ENCODE results near the gene GRM4. TPM values are rescaled to one million over a fixed set of nuclear protein-coding genes. Genes with fewer than 3 reads are reported as not detected.

The GRM4 gene
- polyA plus RNA-seq, 1 experiment = 0.06 TPM

DNA sequence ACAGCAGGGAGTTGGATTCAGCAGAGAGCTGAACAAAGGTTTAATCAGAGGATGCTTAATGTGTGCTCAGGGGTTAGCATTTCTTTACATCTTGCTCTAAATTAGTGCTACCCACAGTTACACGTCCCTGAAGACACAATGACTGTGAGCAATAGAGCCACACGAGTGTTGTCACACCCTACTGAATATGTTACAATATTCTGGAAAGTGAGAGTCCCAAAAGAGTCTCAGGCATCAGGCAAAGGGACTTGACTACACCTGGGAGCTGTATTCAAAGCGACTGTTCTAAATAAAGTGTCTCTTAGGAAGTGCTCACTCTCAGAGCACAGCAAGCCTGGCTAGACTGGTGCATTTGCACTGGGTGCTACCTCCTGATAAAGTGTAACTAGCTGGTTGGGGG lies 108.7 kb downstream of the GRM4 start:
- no peak for DNase-seq (ENCODE audit: low read depth)
- POLR2A ChIA-PET = no interaction called here
- Histone ChIP-seq H3K36me3 (ENCODE audit: control insufficient read depth, insufficient read depth, low read length) (no peaks in the 10 kb centered on the region), H3K27me3 (ENCODE audit: control insufficient read depth, insufficient read depth, low read length) (peaks cover 3% of the 10 kb centered on the region), H3K4me3 (ENCODE audit: low read depth, low read length) (no peak overlapping the region)
- TF ChIP-seq, protein P1, sequence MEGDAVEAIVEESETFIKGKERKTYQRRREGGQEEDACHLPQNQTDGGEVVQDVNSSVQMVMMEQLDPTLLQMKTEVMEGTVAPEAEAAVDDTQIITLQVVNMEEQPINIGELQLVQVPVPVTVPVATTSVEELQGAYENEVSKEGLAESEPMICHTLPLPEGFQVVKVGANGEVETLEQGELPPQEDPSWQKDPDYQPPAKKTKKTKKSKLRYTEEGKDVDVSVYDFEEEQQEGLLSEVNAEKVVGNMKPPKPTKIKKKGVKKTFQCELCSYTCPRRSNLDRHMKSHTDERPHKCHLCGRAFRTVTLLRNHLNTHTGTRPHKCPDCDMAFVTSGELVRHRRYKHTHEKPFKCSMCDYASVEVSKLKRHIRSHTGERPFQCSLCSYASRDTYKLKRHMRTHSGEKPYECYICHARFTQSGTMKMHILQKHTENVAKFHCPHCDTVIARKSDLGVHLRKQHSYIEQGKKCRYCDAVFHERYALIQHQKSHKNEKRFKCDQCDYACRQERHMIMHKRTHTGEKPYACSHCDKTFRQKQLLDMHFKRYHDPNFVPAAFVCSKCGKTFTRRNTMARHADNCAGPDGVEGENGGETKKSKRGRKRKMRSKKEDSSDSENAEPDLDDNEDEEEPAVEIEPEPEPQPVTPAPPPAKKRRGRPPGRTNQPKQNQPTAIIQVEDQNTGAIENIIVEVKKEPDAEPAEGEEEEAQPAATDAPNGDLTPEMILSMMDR (IDR thresholded peaks at IDR 0.05; ENCODE audit: insufficient read depth, low read depth, low read length) = no peak
- CTCF ChIA-PET = interaction anchor here (0.6 to 3.7 kb wide), 6 partner anchors 9 to 696 kb away, joined by 3 to 26 read pairs (median 6); no protein-coding TSS in a partner anchor

DNA sequence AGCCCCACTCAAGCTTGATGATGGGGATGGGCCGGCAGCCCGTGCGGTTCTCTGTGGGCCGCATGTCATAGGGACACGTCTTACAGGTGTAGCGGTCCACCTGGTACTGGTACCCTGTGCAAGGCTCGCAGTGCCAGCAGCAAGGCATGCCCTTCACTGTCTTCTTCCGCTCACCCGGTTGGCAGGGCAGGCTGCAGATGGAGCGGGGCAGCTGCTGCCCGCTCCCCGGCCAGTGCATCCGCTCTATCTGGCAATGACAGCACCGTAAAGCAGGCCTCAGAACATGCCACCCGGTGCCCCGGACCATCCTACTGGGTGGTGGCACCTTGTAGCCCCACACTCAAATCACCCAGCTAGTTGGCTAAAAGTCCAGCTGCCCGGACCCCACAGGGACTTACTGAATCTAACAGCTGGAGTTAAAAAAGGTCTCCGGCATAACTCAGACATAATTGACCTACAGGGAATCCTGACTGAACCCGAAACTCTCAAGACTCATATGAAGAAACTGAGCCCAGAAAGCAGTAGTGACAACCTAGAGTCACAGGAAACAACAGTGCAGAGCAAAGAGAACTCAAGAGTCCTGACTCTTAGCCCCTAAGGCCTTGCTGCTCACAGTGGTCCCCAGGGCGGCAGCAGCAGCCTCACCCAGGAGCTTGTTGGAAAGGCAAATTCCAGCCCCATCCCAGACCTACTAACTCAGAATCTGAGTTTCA lies 109.4 kb downstream of the GRM4 start:
- H3K4me3 ChIP-seq (ENCODE audit: low read depth, low read length) = no peak overlapping the region
- peaks cover 3% of the 10 kb centered on the region for H3K27me3 ChIP-seq (ENCODE audit: control insufficient read depth, insufficient read depth, low read length)
- H3K36me3 ChIP-seq (ENCODE audit: control insufficient read depth, insufficient read depth, low read length) = no peaks in the 10 kb centered on the region
- no peak for DNase-seq (ENCODE audit: low read depth)
- TF ChIP-seq, protein P1 (IDR thresholded peaks at IDR 0.05; ENCODE audit: insufficient read depth, low read depth, low read length) = no peak
- POLR2A ChIA-PET = no interaction called here
- CTCF ChIA-PET = interaction anchor here (0.6 to 3.7 kb wide), 5 partner anchors 9 to 25 kb away, joined by 3 to 26 read pairs (median 7); no protein-coding TSS in a partner anchor

DNA sequence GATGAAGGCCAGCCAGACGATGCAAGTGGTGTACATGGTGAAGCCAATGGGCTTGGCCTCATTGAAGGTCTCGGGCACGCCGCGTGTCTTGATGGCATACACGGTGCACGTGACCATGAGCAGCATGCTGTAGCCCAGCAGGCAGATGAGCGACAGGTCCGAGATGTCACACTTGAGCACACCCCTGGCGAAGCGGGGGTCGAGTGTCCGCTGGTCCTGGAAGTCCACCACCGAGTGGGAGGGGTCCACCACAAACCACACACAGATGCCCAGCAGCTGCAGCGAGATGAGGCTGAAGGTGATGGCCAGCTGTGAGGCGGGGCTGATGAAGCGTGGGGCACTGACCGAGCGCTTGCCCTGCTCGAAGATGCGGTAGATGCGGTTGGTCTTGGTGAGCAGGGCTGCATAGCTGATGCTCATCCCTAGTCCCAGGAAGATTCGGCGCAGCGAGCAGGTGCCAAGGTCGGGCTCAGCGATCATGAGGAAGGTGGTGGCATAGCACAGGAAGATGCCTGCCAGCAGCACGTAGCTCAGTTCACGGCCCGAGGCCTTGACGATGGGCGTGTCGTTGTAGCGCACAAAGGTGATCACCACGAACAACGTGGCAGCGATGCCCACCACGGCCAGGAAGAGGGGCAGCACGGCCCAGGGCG lies 110.1 kb downstream of the GRM4 start:
- CTCF ChIA-PET = interaction anchor here (0.6 to 3.7 kb wide), 4 partner anchors 8 to 26 kb away, joined by 3 to 26 read pairs (median 5); no protein-coding TSS in a partner anchor
- Histone ChIP-seq H3K27me3 (ENCODE audit: control insufficient read depth, insufficient read depth, low read length) (peaks cover 3% of the 10 kb centered on the region), H3K4me3 (ENCODE audit: low read depth, low read length) (no peak overlapping the region), H3K36me3 (ENCODE audit: control insufficient read depth, insufficient read depth, low read length) (no peaks in the 10 kb centered on the region)
- DNase-seq (ENCODE audit: low read depth) = no peak
- POLR2A ChIA-PET = no interaction called here
- TF ChIP-seq, protein P1 (IDR thresholded peaks at IDR 0.05; ENCODE audit: insufficient read depth, low read depth, low read length) = no peak

DNA sequence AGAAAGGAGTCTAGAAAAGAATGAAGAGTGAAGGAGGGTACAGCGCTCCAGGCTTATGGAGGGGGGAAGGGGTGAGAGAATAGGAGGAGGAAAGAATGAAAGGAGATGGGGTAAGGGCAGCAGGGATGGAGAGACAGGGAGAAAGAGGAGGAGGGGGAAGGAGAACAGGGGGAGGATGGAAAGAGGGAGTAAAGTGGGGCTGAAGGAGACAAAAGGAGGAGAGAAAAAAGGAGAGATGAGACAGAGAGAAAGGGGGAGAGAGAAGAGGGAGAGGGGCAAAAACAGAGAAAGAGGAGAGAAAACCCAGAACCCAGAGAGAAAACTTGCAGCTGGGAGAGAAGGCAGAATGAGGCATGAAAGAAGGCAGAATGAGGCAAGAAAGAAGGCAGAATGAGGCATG lies 110.7 kb downstream of the GRM4 start:
- no peak overlapping the region for H3K4me3 ChIP-seq (ENCODE audit: low read depth, low read length)
- ChIA-PET CTCF (interaction anchor here (2.6 kb wide), 1 partner anchor 10 kb away, joined by 7 read pairs; no protein-coding TSS in a partner anchor), POLR2A (no interaction called here)
- no peaks in the 10 kb centered on the region for H3K36me3 ChIP-seq (ENCODE audit: control insufficient read depth, insufficient read depth, low read length)
- H3K27me3 ChIP-seq (ENCODE audit: control insufficient read depth, insufficient read depth, low read length) = peaks cover 3% of the 10 kb centered on the region
- no peak for DNase-seq (ENCODE audit: low read depth)
- TF ChIP-seq, protein P1 (IDR thresholded peaks at IDR 0.05; ENCODE audit: insufficient read depth, low read depth, low read length) = no peak

DNA sequence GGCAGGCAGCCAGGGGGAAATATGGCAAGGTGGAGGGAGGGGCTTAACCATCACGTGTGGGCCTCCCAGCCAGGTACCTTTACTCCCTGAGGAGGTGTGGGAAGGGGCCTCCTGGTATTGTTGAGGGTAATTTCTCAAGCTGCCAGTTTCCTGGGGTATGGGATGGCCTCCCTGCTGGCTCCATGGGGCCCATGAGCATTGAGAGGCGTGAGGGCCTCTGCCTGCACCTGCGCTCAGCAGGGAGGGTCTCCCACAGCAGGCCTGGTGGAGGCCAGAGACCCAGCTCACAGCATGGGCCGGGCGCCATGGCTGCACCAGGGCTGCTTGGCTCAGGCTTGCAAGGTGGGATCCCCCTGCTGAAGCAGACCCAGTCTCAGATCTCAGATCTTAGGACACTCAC lies 113.0 kb downstream of the GRM4 start:
- H3K4me3 ChIP-seq (ENCODE audit: low read depth, low read length) = no peak overlapping the region
- no peaks in the 10 kb centered on the region for H3K36me3 ChIP-seq (ENCODE audit: control insufficient read depth, insufficient read depth, low read length)
- DNase-seq (ENCODE audit: low read depth) = no peak
- ChIA-PET POLR2A (no interaction called here), CTCF (interaction anchor here (0.6 to 1.2 kb wide), 3 partner anchors 87 to 262 kb away, joined by 3 to 4 read pairs (median 3); no protein-coding TSS in a partner anchor)
- no peaks in the 10 kb centered on the region; the same call in 1 of the 2 replicates for H3K27me3 ChIP-seq (ENCODE audit: control insufficient read depth, insufficient read depth, low read length)
- TF ChIP-seq, protein P1 (IDR thresholded peaks at IDR 0.05; ENCODE audit: insufficient read depth, low read depth, low read length) = no peak

Measured in BJ (cell line).